AG09309 (cell line): ENCODE measurements around the gene KCNJ12.
"Not testable (repeated sequence)": the region's sequence is repeated elsewhere in the genome, so short reads cannot be mapped to it uniquely, and the experiment has no call there.

ENCODE experiments used
- DNase-seq: peaks from one replicate; pipeline ENCODE4 v3.0.0-alpha.2; 2010; ENCODE audit warnings: low read depth
- H3K4me3 ChIP-seq: 2 replicates; pipeline ENCODE4 v1.5.1; 2011; ENCODE audit warnings: mild to moderate bottlenecking, low read depth, low read length, moderate library complexity; ENCODE audit not compliant: control insufficient read depth
- TF ChIP-seq, protein P1 (sequence below): IDR thresholded peaks from 2 replicates; pipeline ENCODE4 v1.5.1; 2011; ENCODE audit warnings: mild to moderate bottlenecking, low read depth, low read length, inconsistent platforms; ENCODE audit not compliant: insufficient read depth, control insufficient read depth; ENCODE audit errors: missing control alignments

Gene KCNJ12

DNA sequence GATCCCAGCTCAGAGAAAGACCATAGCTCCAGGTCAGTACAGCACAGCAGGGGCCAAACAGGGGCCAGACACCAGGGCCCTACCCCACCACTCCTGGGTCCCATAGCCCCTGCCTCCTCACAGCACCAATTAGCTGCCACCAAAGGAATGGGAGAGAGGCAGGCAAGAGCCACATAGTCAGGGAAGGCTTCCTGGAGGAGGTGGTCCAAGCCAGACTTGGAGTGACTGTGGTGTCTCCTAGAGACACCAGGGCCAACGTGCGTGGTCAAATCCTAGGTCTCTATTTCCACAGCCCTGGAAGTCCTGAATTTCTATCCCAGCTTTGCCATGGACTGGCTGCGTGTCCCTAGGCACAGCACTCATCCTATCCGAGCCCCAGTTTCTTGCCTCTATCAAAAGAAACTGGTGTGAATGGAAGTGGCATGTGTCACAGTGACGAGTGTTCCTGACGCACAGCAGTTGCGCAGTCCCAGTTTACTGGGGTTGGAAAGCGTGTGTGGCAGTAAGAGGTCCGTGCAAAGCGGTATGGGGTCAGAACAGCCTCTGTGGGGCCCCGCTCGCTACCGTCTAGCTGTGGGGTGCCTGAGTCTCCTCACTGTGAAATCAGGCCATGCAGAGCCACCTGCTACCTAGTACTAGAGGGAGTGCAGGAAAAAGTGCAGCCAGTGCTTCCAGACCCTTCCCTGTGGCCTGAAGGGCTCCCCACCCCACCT lies 23.5 kb downstream of the KCNJ12 start:
- TF ChIP-seq, protein P1, sequence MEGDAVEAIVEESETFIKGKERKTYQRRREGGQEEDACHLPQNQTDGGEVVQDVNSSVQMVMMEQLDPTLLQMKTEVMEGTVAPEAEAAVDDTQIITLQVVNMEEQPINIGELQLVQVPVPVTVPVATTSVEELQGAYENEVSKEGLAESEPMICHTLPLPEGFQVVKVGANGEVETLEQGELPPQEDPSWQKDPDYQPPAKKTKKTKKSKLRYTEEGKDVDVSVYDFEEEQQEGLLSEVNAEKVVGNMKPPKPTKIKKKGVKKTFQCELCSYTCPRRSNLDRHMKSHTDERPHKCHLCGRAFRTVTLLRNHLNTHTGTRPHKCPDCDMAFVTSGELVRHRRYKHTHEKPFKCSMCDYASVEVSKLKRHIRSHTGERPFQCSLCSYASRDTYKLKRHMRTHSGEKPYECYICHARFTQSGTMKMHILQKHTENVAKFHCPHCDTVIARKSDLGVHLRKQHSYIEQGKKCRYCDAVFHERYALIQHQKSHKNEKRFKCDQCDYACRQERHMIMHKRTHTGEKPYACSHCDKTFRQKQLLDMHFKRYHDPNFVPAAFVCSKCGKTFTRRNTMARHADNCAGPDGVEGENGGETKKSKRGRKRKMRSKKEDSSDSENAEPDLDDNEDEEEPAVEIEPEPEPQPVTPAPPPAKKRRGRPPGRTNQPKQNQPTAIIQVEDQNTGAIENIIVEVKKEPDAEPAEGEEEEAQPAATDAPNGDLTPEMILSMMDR: no peak
- no peak overlapping the region for H3K4me3 ChIP-seq
- DNase-seq: no peak

GRCh38 chr17:21400187-21400569 lies 24.0 kb downstream of the KCNJ12 start:
- not testable (repeated sequence) for H3K4me3 ChIP-seq, DNase-seq

GRCh38 chr17:21400816-21401593 lies 24.8 kb downstream of the KCNJ12 start:
- no peak overlapping the region for H3K4me3 ChIP-seq
- TF ChIP-seq, protein P1: no peak
- no peak for DNase-seq

DNA sequence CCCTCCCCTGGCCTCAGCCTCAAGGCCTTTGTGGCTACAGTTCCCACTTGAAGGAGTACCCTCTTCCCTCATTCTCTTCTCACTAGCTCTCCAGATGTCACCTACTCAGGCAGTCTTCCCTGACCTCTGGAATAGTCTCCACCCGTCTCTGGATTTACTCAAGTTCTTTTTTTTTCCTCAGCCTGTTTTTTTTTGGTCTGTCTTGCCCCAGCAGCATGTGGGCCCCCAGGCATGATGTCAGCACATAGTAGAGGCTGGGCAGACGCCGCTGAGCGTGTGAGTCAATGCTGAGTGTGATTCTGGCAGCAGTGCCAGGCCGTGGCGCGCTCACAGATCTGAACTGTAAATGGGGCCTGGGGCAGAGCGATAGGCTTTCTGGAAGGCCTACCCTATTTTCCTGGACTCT lies 26.0 kb downstream of the KCNJ12 start:
- peak; percentile 77 for DNase-seq

GRCh38 chr17:21402926-21403325 lies 26.8 kb downstream of the KCNJ12 start:
- not testable (repeated sequence) for DNase-seq

More for the DNA sequence above, 26.0 kb downstream of the KCNJ12 start:
- not testable (repeated sequence) for H3K4me3 ChIP-seq

GRCh38 chr17:21404106-21404505 lies 27.9 kb downstream of the KCNJ12 start:
- not testable (repeated sequence) for DNase-seq, H3K4me3 ChIP-seq

More at GRCh38 chr17:21402926-21403325, 26.8 kb downstream of the KCNJ12 start:
- not testable (repeated sequence) for H3K4me3 ChIP-seq

GRCh38 chr17:21404539-21404938 lies 28.4 kb downstream of the KCNJ12 start:
- not testable (repeated sequence) for DNase-seq

GRCh38 chr17:21404956-21405731 lies 29.0 kb downstream of the KCNJ12 start:
- DNase-seq, H3K4me3 ChIP-seq: not testable (repeated sequence)

More at GRCh38 chr17:21404539-21404938, 28.4 kb downstream of the KCNJ12 start:
- H3K4me3 ChIP-seq: not testable (repeated sequence)

- not testable (repeated sequence) for DNase-seq, H3K4me3 ChIP-seq
Measured at GRCh38 chr17:21405904-21406400, 29.8 kb downstream of the KCNJ12 start.

DNA sequence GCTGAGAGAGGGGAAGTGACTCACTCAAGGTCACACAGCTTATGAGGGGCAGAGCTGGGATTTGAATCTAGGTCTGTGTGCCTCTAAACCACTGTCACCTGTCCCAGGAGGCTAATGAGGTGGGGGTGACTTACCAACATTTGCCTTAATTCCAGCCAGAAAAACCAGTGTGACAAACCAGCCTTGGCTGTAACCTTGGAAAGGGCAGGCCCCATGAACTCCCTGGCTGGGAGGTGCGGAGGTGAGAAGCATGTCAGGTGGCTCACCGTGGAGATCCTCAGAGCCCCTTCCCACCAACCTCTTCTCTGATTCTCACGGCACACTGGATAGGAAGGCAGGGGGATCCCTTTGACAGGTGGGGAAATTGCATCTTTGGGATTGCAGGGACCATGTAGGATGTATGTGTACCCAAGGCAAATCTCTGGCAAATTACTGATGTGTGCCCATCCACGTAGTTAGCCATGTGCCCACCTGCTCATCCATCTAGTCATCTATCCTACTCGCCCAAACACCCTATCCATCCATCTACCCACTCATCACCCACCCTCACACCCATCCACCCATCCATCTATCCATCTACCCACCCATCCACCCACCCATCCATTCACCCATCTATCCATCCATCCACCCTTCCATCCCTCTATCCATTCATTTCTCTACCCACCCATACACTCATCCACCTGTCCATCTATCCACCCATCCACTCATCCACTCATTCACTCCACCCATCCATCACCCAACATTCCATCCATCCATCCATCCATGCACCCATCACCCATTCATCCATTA lies 30.7 kb downstream of the KCNJ12 start:
- H3K4me3 ChIP-seq, DNase-seq: not testable (repeated sequence)

DNA sequence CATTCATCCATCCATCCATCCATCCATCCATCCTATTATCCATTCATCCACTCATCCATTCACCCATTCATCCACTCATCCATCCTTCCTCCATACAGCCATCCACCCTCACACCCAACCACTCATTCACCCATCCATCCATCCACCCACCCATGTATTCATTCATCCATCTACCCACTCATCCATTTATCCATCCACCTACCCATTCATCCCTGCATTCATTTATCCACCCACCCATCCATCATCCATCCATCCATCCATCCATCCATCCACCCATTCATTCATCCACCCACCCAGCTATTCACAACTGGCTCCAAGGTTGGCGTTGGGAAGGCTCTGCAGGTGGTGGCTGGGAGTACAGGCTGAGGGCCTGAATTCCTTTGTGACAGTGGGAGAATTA lies 31.6 kb downstream of the KCNJ12 start:
- not testable (repeated sequence) for DNase-seq, H3K4me3 ChIP-seq

GRCh38 chr17:21408224-21408623 lies 32.1 kb downstream of the KCNJ12 start:
- not testable (repeated sequence) for H3K4me3 ChIP-seq, DNase-seq

- H3K4me3 ChIP-seq, DNase-seq: not testable (repeated sequence)
Measured at GRCh38 chr17:21408766-21409300, 32.7 kb downstream of the KCNJ12 start.

GRCh38 chr17:21409388-21409787 lies 33.2 kb downstream of the KCNJ12 start:
- not testable (repeated sequence) for DNase-seq, H3K4me3 ChIP-seq

- H3K4me3 ChIP-seq, DNase-seq: not testable (repeated sequence)
Measured at GRCh38 chr17:21409971-21410370, 33.8 kb downstream of the KCNJ12 start.
